ENCODE results near the gene FOXP1.
A peak's percentile ranks its signal among the peaks of the same experiment; 100 is the strongest.

FOXP1 gene

DNA sequence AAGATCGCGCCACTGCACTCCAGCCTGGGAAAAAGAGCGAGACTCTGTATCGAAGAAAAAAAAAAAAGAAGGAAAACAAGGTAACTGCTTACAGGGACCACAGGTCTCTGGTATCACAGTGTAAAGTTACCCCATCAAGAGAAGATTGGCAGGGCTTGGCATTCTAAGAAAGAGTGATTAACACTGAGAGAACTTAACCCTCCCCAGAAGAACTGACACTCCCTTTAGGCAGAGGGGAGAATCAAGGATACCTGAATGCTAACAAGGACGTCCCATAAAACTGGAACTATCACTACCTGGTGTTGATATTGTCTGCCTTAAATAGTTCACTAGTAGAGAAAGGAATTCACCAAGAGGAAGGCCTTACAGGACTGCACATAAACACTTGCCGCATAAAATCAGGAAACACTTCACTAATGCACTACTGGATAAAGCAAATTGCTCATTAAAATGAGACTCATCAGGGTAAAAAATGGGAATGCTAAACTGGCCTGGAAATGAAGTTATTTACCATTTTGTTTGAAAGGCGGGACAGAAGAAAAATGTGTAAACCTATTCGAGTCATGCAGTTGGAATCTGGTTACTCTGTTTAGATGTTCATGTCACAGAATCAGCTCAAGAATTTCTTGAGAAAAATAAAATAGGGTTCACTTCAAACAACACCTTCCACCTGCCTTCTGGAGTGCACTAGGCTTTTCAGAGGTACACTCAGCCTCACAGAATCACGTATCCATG lies 121.6 kb downstream of the FOXP1 start:
- Histone ChIP-seq H3K36me3 (ENCODE audit: control insufficient read depth, low read length) (no peaks in the 10 kb centered on the region), H3K4me3 (ENCODE audit: low read length) (no peak overlapping the region), H3K79me2 (ENCODE audit: control insufficient read depth, low read length) (peaks cover 93% of the 10 kb centered on the region), H4K20me1 (ENCODE audit: control insufficient read depth, insufficient read depth, low read depth, low read length) (no peaks in the 10 kb centered on the region), H3K4me1 (ENCODE audit: control insufficient read depth, low read length) (peaks cover 68% of the 10 kb centered on the region), H3F3A (ENCODE audit: control insufficient read depth, insufficient read depth) (peaks cover 4% of the 10 kb centered on the region; the same call in 1 of the 2 replicates), H3K4me2 (ENCODE audit: low read length) (no peak overlapping the region), H3K9me2 (replicated peaks; ENCODE audit: control insufficient read depth, low read length) (no peaks in the 10 kb centered on the region), H3K27me3 (ENCODE audit: control insufficient read depth, low read length) (no peaks in the 10 kb centered on the region), H3K9me3 (ENCODE audit: control insufficient read depth, insufficient read depth, low read length) (no peaks in the 10 kb centered on the region), H3K27ac (ENCODE audit: low read depth, low read length) (no peak overlapping the region)
- TF ChIP-seq, protein P1, sequence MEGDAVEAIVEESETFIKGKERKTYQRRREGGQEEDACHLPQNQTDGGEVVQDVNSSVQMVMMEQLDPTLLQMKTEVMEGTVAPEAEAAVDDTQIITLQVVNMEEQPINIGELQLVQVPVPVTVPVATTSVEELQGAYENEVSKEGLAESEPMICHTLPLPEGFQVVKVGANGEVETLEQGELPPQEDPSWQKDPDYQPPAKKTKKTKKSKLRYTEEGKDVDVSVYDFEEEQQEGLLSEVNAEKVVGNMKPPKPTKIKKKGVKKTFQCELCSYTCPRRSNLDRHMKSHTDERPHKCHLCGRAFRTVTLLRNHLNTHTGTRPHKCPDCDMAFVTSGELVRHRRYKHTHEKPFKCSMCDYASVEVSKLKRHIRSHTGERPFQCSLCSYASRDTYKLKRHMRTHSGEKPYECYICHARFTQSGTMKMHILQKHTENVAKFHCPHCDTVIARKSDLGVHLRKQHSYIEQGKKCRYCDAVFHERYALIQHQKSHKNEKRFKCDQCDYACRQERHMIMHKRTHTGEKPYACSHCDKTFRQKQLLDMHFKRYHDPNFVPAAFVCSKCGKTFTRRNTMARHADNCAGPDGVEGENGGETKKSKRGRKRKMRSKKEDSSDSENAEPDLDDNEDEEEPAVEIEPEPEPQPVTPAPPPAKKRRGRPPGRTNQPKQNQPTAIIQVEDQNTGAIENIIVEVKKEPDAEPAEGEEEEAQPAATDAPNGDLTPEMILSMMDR (IDR thresholded peaks at IDR 0.05; ENCODE audit: low read depth, low read length, poor library complexity, severe bottlenecking) = no peak
- no peak for TF ChIP-seq EZH2phosphoT487 (IDR thresholded peaks at IDR 0.05; ENCODE audit: borderline replicate concordance, low read length)

DNA sequence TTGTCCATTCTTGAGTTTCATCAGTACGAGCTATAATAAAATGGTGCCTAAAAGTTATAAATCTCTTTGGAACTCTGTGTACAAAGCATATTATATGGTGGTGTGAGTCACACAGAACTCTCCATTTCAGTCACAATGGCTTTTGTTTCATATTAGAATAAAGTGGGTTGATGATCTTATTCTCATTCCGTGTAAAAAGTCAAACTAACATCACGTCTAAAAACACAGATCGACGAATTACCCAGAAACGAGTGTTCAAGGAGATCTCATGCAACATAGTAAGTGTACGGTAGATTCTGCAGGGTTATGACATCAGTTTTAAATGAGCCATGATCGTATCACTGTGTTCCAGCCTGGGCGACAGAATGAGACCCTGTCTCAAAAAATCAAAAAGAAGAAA lies 122.4 kb downstream of the FOXP1 start:
- TF ChIP-seq EZH2phosphoT487 (IDR thresholded peaks at IDR 0.05; ENCODE audit: borderline replicate concordance, low read length) = no peak
- TF ChIP-seq, protein P1 (IDR thresholded peaks at IDR 0.05; ENCODE audit: low read depth, low read length, poor library complexity, severe bottlenecking) = no peak
- H3K27ac ChIP-seq (ENCODE audit: low read depth, low read length) = no peak overlapping the region

DNA sequence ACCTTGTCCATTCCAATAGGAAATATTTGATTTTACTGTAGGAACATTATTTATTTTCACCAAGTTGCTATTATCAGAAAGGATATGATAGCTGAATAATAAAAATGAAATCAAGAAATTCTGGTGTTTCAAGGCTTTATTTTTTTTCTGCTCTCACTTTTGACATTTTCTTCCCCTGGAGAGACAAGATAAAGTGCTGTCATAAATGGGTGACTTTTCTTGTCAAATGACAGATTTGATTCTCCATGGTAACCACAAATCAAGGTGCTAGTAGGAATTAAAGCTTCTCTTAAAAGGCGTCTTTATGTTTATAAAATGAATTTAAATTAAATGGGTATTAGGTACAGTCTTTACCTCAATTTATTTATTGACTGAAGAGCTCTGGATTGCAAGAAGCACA lies 124.6 kb downstream of the FOXP1 start:
- Histone ChIP-seq H3K4me2 (ENCODE audit: low read length) (peak overlapping the region; percentile 96), H3K4me3 (ENCODE audit: low read length) (no peak overlapping the region)

More for the DNA sequence above, 122.4 kb downstream of the FOXP1 start:
- H3K36me3 ChIP-seq (ENCODE audit: control insufficient read depth, low read length) = no peaks in the 10 kb centered on the region
- H3K9me3 ChIP-seq (ENCODE audit: control insufficient read depth, insufficient read depth, low read length) = no peaks in the 10 kb centered on the region
- no peaks in the 10 kb centered on the region for H4K20me1 ChIP-seq (ENCODE audit: control insufficient read depth, insufficient read depth, low read depth, low read length)
- peaks cover 93% of the 10 kb centered on the region for H3K79me2 ChIP-seq (ENCODE audit: control insufficient read depth, low read length)
- H3K4me1 ChIP-seq (ENCODE audit: control insufficient read depth, low read length) = peaks cover 70% of the 10 kb centered on the region
- no peaks in the 10 kb centered on the region for H3K27me3 ChIP-seq (ENCODE audit: control insufficient read depth, low read length)
- H3K9me2 ChIP-seq (replicated peaks; ENCODE audit: control insufficient read depth, low read length) = no peaks in the 10 kb centered on the region
- H3K4me2 ChIP-seq (ENCODE audit: low read length) = no peak overlapping the region
- H3F3A ChIP-seq (ENCODE audit: control insufficient read depth, insufficient read depth) = peaks cover 9% of the 10 kb centered on the region
- no peak overlapping the region for H3K4me3 ChIP-seq (ENCODE audit: low read length)

More for the DNA sequence above, 124.6 kb downstream of the FOXP1 start:
- Histone ChIP-seq H3K9me2 (replicated peaks; ENCODE audit: control insufficient read depth, low read length) (no peaks in the 10 kb centered on the region), H3K27me3 (ENCODE audit: control insufficient read depth, low read length) (no peaks in the 10 kb centered on the region), H3K79me2 (ENCODE audit: control insufficient read depth, low read length) (peaks cover 95% of the 10 kb centered on the region), H3K27ac (ENCODE audit: low read depth, low read length) (peak overlapping the region; percentile 23; the same call in 1 of the 2 replicates), H3K9me3 (ENCODE audit: control insufficient read depth, insufficient read depth, low read length) (no peaks in the 10 kb centered on the region), H3K36me3 (ENCODE audit: control insufficient read depth, low read length) (no peaks in the 10 kb centered on the region), H3F3A (ENCODE audit: control insufficient read depth, insufficient read depth) (peaks cover 25% of the 10 kb centered on the region), H4K20me1 (ENCODE audit: control insufficient read depth, insufficient read depth, low read depth, low read length) (no peaks in the 10 kb centered on the region), H3K4me1 (ENCODE audit: control insufficient read depth, low read length) (peaks cover 74% of the 10 kb centered on the region)
- no peak for TF ChIP-seq EZH2phosphoT487 (IDR thresholded peaks at IDR 0.05; ENCODE audit: borderline replicate concordance, low read length)
- TF ChIP-seq, protein P1 (IDR thresholded peaks at IDR 0.05; ENCODE audit: low read depth, low read length, poor library complexity, severe bottlenecking) = no peak
